Mesodermal cell (in vitro differentiated cells): ENCODE results near the gene PPP1R3D.

Source experiments
- H3K27ac ChIP-seq: 2 replicates; pipeline ENCODE4 v1.7.0; 2013; ENCODE audit warnings: mild to moderate bottlenecking, low read depth, low read length, moderate library complexity; ENCODE audit not compliant: severe bottlenecking
- H3K36me3 ChIP-seq: 2 replicates; pipeline ENCODE4 v1.7.1; 2013; ENCODE audit warnings: mild to moderate bottlenecking, low read length, moderate library complexity; ENCODE audit not compliant: control insufficient read depth, insufficient read depth
- H3K4me1 ChIP-seq: one replicate; pipeline ENCODE4 v1.7.1; 2013; ENCODE audit warnings: mild to moderate bottlenecking, low read length; ENCODE audit not compliant: insufficient read depth, control insufficient read depth, poor library complexity, severe bottlenecking
- H3K4me3 ChIP-seq: 2 replicates; pipeline ENCODE4 v1.7.0; 2013; ENCODE audit warnings: low read length, control low read depth, mild to moderate bottlenecking; ENCODE audit not compliant: insufficient read depth, poor library complexity, severe bottlenecking; ENCODE audit errors: extremely low read depth
- H3K9me3 ChIP-seq: 2 replicates; pipeline ENCODE4 v1.7.1; 2013; ENCODE audit warnings: mild to moderate bottlenecking, low read length, moderate library complexity; ENCODE audit not compliant: control insufficient read depth
- WGBS, 2 experiments: methylation state at CpG; one replicate each; pipeline ENCODE4 v1.1.5; 2013; ENCODE audit warnings: missing lambda C conversion rate in 2 of 2; ENCODE audit not compliant: insufficient coverage in 2 of 2; 5-methylcytosine and 5-hydroxymethylcytosine counted together

Gene PPP1R3D

DNA sequence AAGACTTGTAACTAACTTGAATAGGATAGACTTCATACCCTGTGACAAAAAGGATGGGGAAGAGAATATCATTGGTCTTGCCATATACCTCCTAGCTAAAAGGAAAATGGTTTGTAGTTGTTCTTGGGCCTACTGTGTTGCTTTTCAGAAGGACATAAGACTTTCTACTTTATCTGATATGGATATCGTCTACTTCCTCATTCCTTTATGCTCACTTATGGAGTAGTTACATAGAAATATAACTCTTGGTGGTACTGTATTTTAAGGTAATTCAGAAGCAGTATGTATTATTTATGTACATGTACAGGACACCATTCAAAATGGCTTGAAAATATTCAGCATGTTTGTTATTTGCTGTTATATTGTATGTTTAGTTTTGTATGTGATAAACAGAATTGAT, 8.1 kb upstream of the PPP1R3D start:
- Histone ChIP-seq H3K4me1 (peaks cover 11% of the 10 kb centered on the region), H3K4me3 (no peak overlapping the region), H3K27ac (no peak overlapping the region), H3K9me3 (no peaks in the 10 kb centered on the region), H3K36me3 (peaks cover 11% of the 10 kb centered on the region)
- WGBS, 2 experiments, result no CpG with 5 or more reads among the region's 1 CpG

DNA sequence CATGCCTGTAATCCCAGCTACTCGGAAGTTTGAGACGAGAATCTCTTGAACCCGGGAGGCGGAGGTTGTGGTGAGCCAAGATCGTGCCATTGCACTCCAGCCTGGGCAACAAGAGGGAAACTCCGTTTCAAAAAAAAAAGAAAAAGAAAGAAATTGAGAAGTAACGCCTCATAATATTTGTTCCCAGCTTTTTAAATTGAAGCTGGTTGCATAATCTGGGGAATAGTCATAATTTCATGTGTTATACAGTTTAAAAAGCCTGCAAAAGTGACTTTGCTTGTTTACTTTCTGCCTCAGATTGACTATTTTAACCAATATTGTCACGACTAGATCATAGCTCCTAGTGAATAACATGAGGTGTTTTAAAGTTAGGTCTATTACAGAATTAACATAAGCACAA, 7.3 kb upstream of the PPP1R3D start:
- no peak overlapping the region for H3K4me3 ChIP-seq
- 92 to 93% methylated on average over 7 of the region's 8 CpGs for WGBS, 2 experiments
- H3K9me3 ChIP-seq, result no peaks in the 10 kb centered on the region
- no peak overlapping the region for H3K27ac ChIP-seq
- H3K36me3 ChIP-seq, result peaks cover 11% of the 10 kb centered on the region
- peaks cover 11% of the 10 kb centered on the region for H3K4me1 ChIP-seq

- 60% methylated on average over 1 of the region's 2 CpGs; no CpG with 5 or more reads in 1 of the 2 experiments for WGBS, 2 experiments
- peaks cover 15% of the 10 kb centered on the region for H3K36me3 ChIP-seq
- H3K4me1 ChIP-seq, result peaks cover 11% of the 10 kb centered on the region
- H3K9me3 ChIP-seq, result no peaks in the 10 kb centered on the region
- no peak overlapping the region for H3K4me3 ChIP-seq
- H3K27ac ChIP-seq, result peak overlapping the region; percentile 48
Observed at GRCh38 chr20:59945731-59946130, 5.6 kb upstream of the PPP1R3D start.

- no CpG with 5 or more reads among the region's 3 CpGs for WGBS, 2 experiments
- Histone ChIP-seq H3K4me1 (peaks cover 11% of the 10 kb centered on the region), H3K4me3 (no peak overlapping the region), H3K27ac (peak overlapping the region; percentile 48), H3K36me3 (peaks cover 15% of the 10 kb centered on the region), H3K9me3 (no peaks in the 10 kb centered on the region)
Observed at GRCh38 chr20:59945175-59945574, 5.1 kb upstream of the PPP1R3D start.

DNA sequence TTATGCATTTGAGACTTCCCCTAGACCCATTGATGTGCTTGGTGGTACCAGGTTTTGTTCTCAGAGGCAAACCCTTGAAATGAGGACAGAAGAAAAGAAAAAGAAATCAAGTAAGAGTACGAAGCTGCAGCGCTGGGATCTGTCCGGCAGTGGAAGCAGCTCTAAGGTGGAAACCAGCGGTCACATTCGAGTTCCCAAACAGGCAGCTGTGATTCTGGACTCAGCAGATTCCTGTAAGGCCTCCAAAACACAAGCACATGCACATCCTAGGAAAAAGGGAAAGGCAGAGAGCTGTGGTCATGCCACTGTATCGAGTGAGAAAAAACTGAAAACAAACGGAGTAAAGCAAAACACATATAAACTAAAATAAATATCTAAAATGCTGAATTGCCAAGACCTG, 4.6 kb upstream of the PPP1R3D start:
- no peaks in the 10 kb centered on the region for H3K9me3 ChIP-seq
- peaks cover 15% of the 10 kb centered on the region for H3K36me3 ChIP-seq
- H3K27ac ChIP-seq, result no peak overlapping the region
- peaks cover 11% of the 10 kb centered on the region for H3K4me1 ChIP-seq
- WGBS, 2 experiments, result 88 to 98% methylated on average over 5 of the region's 7 CpGs
- H3K4me3 ChIP-seq, result no peak overlapping the region

DNA sequence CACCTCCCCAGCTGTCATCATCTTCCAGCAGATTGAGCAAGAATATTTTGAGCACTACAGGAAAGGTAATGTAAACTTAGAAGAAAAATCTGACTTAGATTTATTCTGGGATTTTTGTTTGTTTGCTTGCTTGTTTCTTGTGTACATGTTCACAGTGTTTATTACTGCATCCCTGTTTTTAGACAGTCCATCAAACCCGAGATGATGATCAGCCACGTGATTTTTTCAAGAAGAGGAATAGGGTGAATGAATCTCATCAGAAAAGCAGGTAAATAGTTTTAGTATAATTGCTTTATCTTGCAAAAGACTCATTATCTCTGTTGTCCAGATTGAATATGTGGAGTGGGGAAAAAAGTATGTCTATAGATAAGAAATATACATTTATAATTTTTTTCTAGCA, 2.1 kb upstream of the PPP1R3D start:
- Histone ChIP-seq H3K4me1 (peaks cover 22% of the 10 kb centered on the region), H3K27ac (no peak overlapping the region)
- WGBS, 2 experiments, result 100% methylated on average over 1 of the region's 2 CpGs; no CpG with 5 or more reads in 1 of the 2 experiments

DNA sequence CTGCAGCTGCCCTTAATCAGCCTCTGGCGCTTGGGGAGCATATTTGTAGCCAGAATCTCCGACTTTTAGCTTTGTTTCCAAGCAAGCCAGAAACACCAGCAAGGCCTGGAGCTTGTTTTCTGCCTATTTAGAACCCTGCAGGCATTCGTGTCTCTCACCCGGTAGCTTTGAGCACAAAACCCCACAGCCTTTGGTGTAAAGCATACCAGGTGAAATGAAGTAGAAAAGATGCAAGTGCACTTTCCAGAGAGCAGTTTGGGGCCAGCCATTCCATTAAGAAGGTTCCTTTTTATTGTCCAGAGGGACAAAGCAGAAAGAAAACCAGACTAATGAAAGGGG, 820 bp upstream of the PPP1R3D start:
- Histone ChIP-seq H3K9me3 (no peaks in the 10 kb centered on the region), H3K36me3 (peaks cover 15% of the 10 kb centered on the region), H3K4me3 (peak overlapping the region; percentile 71), H3K4me1 (peaks cover 18% of the 10 kb centered on the region), H3K27ac (peak overlapping the region; percentile 98)
- 5 to 8% methylated on average over 4 of the region's 4 CpGs for WGBS, 2 experiments

More for the DNA sequence above, 2.1 kb upstream of the PPP1R3D start:
- no peak overlapping the region for H3K4me3 ChIP-seq
- H3K9me3 ChIP-seq, result no peaks in the 10 kb centered on the region
- peaks cover 15% of the 10 kb centered on the region for H3K36me3 ChIP-seq

DNA sequence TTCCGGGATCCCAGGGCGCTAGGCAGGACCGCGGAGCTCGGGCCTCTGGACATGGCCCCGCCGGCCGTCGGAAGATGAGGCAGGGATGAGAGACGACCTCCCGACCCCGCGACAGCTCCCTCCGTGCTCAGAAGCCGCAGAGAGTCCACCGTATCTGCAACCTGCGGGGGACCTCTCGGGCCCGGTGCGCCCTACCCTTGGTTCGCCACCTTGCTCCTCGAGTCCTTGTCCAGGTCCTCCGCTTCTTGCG, 301 bp downstream of the PPP1R3D start:
- peak overlapping the region; percentile 71 for H3K4me3 ChIP-seq
- no peaks in the 10 kb centered on the region for H3K9me3 ChIP-seq
- peaks cover 15% of the 10 kb centered on the region for H3K36me3 ChIP-seq
- H3K27ac ChIP-seq, result peak overlapping the region; percentile 98
- WGBS, 2 experiments, result 1% methylated on average over 18 of the region's 24 CpGs; no CpG with 5 or more reads in 1 of the 2 experiments
- peaks cover 11% of the 10 kb centered on the region for H3K4me1 ChIP-seq

DNA sequence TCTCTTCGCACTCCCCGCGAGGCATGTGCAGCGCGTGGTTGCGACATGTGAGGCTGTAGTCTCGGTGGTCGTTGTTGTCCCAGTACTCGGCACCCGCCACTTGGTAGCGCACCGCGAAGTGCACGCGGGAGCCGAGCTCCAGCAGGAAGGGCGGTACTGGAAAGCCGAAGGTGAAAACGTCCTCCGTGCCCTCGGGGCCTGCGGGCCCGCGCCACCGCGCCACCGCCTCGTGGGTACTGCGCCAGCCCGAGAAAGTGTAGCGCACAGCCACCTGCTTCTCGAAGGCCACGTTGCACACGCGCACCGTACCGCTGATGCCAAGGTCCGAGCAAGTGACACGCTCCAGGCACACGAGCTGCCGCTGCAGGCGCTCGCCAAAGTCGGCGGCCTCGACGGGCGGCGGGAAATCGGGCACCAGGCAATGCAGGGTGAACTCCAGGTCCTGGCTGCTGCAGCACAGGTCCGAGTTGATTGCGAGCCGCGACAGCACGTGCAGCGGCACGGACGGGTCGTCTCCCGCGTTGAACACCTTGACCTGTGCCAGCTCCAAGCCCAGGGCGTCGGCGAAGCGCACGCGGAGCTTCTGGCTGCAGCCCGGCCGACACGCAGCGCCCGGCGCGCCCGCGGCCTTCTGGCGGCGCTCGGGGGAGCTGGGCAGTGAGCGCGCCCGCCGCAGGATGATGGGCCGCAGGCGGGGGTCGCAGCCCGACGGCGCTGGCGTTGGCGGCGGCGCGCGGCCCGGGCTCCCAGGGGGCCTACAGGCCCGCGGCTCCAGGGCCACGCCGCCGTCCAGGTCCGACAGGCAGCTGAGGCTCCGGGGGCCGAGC, 840 bp downstream of the PPP1R3D start:
- WGBS, 2 experiments, result 55 to 67% methylated on average over 78 to 102 of the region's 104 CpGs
- peaks cover 11% of the 10 kb centered on the region for H3K4me1 ChIP-seq
- peak overlapping the region; percentile 71 for H3K4me3 ChIP-seq
- H3K9me3 ChIP-seq, result no peaks in the 10 kb centered on the region
- peaks cover 10% of the 10 kb centered on the region for H3K36me3 ChIP-seq
- peak overlapping the region; percentile 98 for H3K27ac ChIP-seq

GRCh38 chr20:59938696-59939051, 1.4 kb downstream of the PPP1R3D start:
- H3K4me1 ChIP-seq, result peaks cover 11% of the 10 kb centered on the region
- H3K4me3 ChIP-seq, result peak overlapping the region; percentile 0
- no peak overlapping the region for H3K27ac ChIP-seq
- 98 to 99% methylated on average over 5 to 6 of the region's 7 CpGs for WGBS, 2 experiments
- no peaks in the 10 kb centered on the region for H3K9me3 ChIP-seq
- peaks cover 4% of the 10 kb centered on the region for H3K36me3 ChIP-seq

DNA sequence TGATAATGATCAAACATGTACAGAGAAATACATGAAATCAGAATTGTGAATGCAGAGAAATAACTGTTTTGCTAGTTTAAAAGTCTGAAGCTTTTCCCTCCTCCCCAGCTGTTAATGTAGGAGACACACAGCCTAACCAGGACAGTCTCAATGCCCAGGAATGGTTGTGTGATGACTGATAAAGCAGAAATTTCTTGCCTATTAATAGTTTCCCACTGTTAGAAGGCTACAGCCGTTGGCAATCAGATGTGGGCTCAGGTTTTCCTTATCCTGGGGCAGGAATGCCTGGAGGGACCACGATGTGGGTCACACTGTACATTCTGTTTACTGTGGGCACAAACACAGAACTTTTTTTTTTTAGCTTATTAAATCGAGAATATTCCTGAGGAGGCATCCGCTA, 1.9 kb downstream of the PPP1R3D start:
- Histone ChIP-seq H3K9me3 (no peaks in the 10 kb centered on the region), H3K27ac (no peak overlapping the region), H3K4me3 (peak overlapping the region; percentile 0), H3K4me1 (peaks cover 11% of the 10 kb centered on the region), H3K36me3 (peaks cover 4% of the 10 kb centered on the region)
- 82 to 94% methylated on average over 3 to 4 of the region's 4 CpGs for whole genome bisulfite sequencing, 2 experiments
